ENCODE results near the gene IFNA8.

The IFNA8 gene

GRCh38 chr9:21399956-21400355 is 9.0 kb upstream of the IFNA8 start:
- TF ChIP-seq, protein P1, sequence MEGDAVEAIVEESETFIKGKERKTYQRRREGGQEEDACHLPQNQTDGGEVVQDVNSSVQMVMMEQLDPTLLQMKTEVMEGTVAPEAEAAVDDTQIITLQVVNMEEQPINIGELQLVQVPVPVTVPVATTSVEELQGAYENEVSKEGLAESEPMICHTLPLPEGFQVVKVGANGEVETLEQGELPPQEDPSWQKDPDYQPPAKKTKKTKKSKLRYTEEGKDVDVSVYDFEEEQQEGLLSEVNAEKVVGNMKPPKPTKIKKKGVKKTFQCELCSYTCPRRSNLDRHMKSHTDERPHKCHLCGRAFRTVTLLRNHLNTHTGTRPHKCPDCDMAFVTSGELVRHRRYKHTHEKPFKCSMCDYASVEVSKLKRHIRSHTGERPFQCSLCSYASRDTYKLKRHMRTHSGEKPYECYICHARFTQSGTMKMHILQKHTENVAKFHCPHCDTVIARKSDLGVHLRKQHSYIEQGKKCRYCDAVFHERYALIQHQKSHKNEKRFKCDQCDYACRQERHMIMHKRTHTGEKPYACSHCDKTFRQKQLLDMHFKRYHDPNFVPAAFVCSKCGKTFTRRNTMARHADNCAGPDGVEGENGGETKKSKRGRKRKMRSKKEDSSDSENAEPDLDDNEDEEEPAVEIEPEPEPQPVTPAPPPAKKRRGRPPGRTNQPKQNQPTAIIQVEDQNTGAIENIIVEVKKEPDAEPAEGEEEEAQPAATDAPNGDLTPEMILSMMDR (IDR thresholded peaks at IDR 0.05), result no peak
- H3K27ac ChIP-seq, result no peak overlapping the region
- H3K4me3 ChIP-seq (ENCODE audit: low read depth in 1 of 2, low read length in 1 of 2), result no peak overlapping the region
- H3K9me3 ChIP-seq, result no peaks in the 10 kb centered on the region
- peaks cover 97% of the 10 kb centered on the region for H3K27me3 ChIP-seq
- H3K4me1 ChIP-seq (ENCODE audit: control insufficient read depth in 1 of 2, insufficient read depth in 1 of 2, low read depth in 1 of 2, low read length in 1 of 2), result peaks cover 16 to 21% of the 10 kb centered on the region in 2 experiments
- H3K36me3 ChIP-seq, result no peaks in the 10 kb centered on the region

- no peak overlapping the region for H3K4me3 ChIP-seq (ENCODE audit: low read depth in 1 of 2, low read length in 1 of 2)
Measured at GRCh38 chr9:21402386-21403251, 6.3 kb upstream of the IFNA8 start.

DNA sequence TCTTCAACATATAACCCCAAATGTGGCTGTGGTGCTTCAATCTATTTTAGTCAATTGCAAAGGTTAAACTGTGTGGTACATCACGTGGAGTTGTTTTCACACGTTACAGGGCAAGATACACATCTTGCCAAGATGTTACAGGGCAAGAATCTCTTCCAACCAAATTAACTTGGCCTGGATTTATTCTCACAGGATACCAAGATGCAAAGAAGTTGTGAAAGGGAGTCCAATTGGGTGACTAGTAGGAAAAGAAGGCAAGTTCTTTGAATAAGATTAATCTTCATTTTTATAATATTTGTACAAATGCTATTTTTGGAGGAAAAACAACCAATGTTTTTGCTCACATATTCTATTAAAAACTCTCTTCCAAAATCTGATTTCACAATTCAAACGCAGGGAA is 4.8 kb upstream of the IFNA8 start:
- TF ChIP-seq, protein P1 (IDR thresholded peaks at IDR 0.05), result no peak
- no peak overlapping the region for H3K27ac ChIP-seq
- H3K36me3 ChIP-seq, result no peaks in the 10 kb centered on the region
- no peaks in the 10 kb centered on the region for H3K9me3 ChIP-seq
- H3K4me3 ChIP-seq (ENCODE audit: low read depth in 1 of 2, low read length in 1 of 2), result no peak overlapping the region
- H3K4me1 ChIP-seq (ENCODE audit: control insufficient read depth in 1 of 2, insufficient read depth in 1 of 2, low read depth in 1 of 2, low read length in 1 of 2), result peaks cover 7 to 11% of the 10 kb centered on the region in 2 experiments
- peaks cover 67% of the 10 kb centered on the region for H3K27me3 ChIP-seq

More at GRCh38 chr9:21402386-21403251, 6.3 kb upstream of the IFNA8 start:
- Histone ChIP-seq H3K27ac (no peak overlapping the region), H3K9me3 (no peaks in the 10 kb centered on the region), H3K36me3 (no peaks in the 10 kb centered on the region), H3K4me1 (ENCODE audit: control insufficient read depth in 1 of 2, insufficient read depth in 1 of 2, low read depth in 1 of 2, low read length in 1 of 2) (peaks cover 7 to 11% of the 10 kb centered on the region in 2 experiments), H3K27me3 (peaks cover 82% of the 10 kb centered on the region)
- TF ChIP-seq, protein P1 (IDR thresholded peaks at IDR 0.05), result no peak

DNA sequence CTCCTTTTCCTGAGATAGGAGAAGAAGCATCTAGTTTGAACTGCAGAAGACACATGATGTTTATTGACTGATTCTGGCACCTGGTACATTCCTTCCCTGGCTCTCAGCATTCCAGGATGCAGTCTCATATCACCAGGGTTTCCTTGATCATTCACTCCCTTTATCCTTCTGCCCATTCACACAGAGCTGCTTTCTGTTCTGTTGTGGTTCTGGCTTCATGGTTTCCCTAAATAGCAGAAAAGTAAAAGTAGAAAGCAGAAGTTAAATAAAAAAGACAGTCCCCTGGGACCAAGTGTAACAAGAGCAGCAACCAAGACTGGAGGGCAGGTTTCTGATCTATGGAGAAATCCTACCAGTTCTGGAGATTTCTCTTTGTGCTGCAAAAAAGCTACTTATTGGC is 3.2 kb downstream of the IFNA8 start:
- H3K36me3 ChIP-seq, result no peaks in the 10 kb centered on the region
- TF ChIP-seq, protein P1 (IDR thresholded peaks at IDR 0.05), result no peak
- no peaks in the 10 kb centered on the region for H3K9me3 ChIP-seq
- H3K27me3 ChIP-seq, result peaks cover under 1% of the 10 kb centered on the region
- no peak overlapping the region for H3K4me3 ChIP-seq (ENCODE audit: low read depth in 1 of 2, low read length in 1 of 2)
- no peaks in the 10 kb centered on the region for H3K4me1 ChIP-seq (ENCODE audit: control insufficient read depth in 1 of 2, insufficient read depth in 1 of 2, low read depth in 1 of 2, low read length in 1 of 2)
- H3K27ac ChIP-seq, result no peak overlapping the region

- Histone ChIP-seq H3K36me3 (no peaks in the 10 kb centered on the region), H3K4me3 (ENCODE audit: low read depth in 1 of 2, low read length in 1 of 2) (no peak overlapping the region), H3K4me1 (ENCODE audit: control insufficient read depth in 1 of 2, insufficient read depth in 1 of 2, low read depth in 1 of 2, low read length in 1 of 2) (no peaks in the 10 kb centered on the region), H3K9me3 (no peaks in the 10 kb centered on the region), H3K27ac (no peak overlapping the region), H3K27me3 (no peaks in the 10 kb centered on the region)
- TF ChIP-seq, protein P1 (IDR thresholded peaks at IDR 0.05), result no peak
Measured at GRCh38 chr9:21413151-21413550, 4.2 kb downstream of the IFNA8 start.

Measured in neutrophil (primary cell).